OCI-LY1 (cell line): ENCODE data around the gene PDK3.

Experiments
- CTCF ChIP-seq: fragments of 200-600 bp; sonication (generic), shearing (Covaris generic); IDR thresholded peaks from 2 replicates; pipeline ENCODE4 v1.5.1; 2017; ENCODE audit warnings: mild to moderate bottlenecking, antibody characterized with exemption, low read length, moderate library complexity, mixed read lengths
- EZH2 ChIP-seq: fragments of 200-600 bp; sonication (generic), shearing (Covaris generic); IDR thresholded peaks from 2 replicates; pipeline ENCODE4 v1.8.0; 2017; ENCODE audit warnings: borderline replicate concordance, mixed run types, mild to moderate bottlenecking, antibody characterized with exemption, low read length, moderate library complexity, mixed read lengths

DNA sequence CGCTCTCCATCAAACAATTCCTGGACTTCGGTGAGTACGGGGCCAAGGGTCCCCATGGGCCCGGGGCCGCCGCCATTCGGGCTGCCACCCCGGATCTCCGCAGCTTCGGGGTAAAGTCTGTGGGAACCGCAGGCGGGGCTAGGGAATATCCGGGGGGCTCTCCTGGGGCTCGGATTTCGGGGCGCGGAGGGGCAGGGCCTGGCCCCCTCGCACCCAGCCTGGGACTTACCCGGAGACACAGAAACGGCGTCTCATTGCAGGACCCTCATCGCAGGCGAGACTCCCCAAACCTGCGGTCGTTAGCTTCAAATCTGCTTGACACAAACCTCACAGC lies 413 bp downstream of the PDK3 start:
- TF ChIP-seq CTCF: no peak
- no peak for TF ChIP-seq EZH2
